ENCODE measurements around the gene AP4S1. TPM values are rescaled to one million over a fixed set of nuclear protein-coding genes. Genes with fewer than 3 reads are reported as not detected.

Gene AP4S1
- total and polyA plus RNA-seq, 11 donors, result 6.4 to 11.9 (median 8.6) TPM

- ATAC-seq (no peak), DNase-seq (no peak)
- Histone ChIP-seq H3K9me3 (no peaks in the 10 kb centered on the region), H3K4me3 (peak within 1 kb of the TSS; percentile 64 to 99 (median 96)), H3K4me1 (peaks cover 3 to 41% (median 24%) of the 10 kb centered on the region in 12 donors), H3K36me3 (peaks cover 0 to 5% (median 0%) of the 10 kb centered on the region in 9 donors), H3K27ac (peak within 1 kb of the TSS; percentile 87 to 100 (median 98)), H3K27me3 (no peaks in the 10 kb centered on the region)
- WGBS, 4 donors, result 0 to 1% (median 0%) methylated on average over 11 to 31 of the region's 31 CpGs
- intact Hi-C loops (cut with DNase I), result loop anchor here in 3 of 10 donors (2.0 to 5.0 kb wide), 3 partner anchors 41 to 45 kb away; no protein-coding TSS in a partner anchor
- TF ChIP-seq POLR2A (IDR thresholded peaks at IDR 0.05), result peak; percentile 10 to 18
- TF ChIP-seq CTCF (IDR thresholded peaks at IDR 0.05), result no peak
Observed at GRCh38 chr14:31026077-31026449, 614 bp downstream of the AP4S1 start, which contains the start of gene STRN3. Gene STRN3 (minus strand): TSS chr14:31026379. CDS start chr14:31026185, 194 bp downstream.

GRCh38 chr14:31026450-31027235 lies 1.2 kb downstream of the AP4S1 start:
- peak overlapping the region; percentile 64 to 99 (median 96) for H3K4me3 ChIP-seq
- ATAC-seq, result peak; percentile 98 to 100 (median 99)
- whole genome bisulfite sequencing, 4 donors, result 0 to 1% (median 1%) methylated on average over 33 to 48 of the region's 48 CpGs
- H3K36me3 ChIP-seq, result peaks cover 0 to 5% (median 0%) of the 10 kb centered on the region in 9 donors
- peak; percentile 97 to 98 (median 97) for DNase-seq
- no peaks in the 10 kb centered on the region for H3K27me3 ChIP-seq
- H3K27ac ChIP-seq, result peak overlapping the region; percentile 87 to 100 (median 98)
- H3K9me3 ChIP-seq, result no peaks in the 10 kb centered on the region
- intact Hi-C loops (cut with DNase I), result loop anchor here in 3 of 10 donors (2.0 to 5.0 kb wide), 3 partner anchors 41 to 46 kb away; no protein-coding TSS in a partner anchor
- peaks cover 3 to 36% (median 23%) of the 10 kb centered on the region in 12 donors for H3K4me1 ChIP-seq
- peak in 1 of 2 donors; percentile 59 for TF ChIP-seq POLR2A (IDR thresholded peaks at IDR 0.05)
- TF ChIP-seq CTCF (IDR thresholded peaks at IDR 0.05), result peak in 3 of 12 donors; percentile 16 to 26 (median 18)

- Histone ChIP-seq H3K27me3 (no peaks in the 10 kb centered on the region), H3K36me3 (no peaks in the 10 kb centered on the region), H3K4me1 (peaks cover 3 to 33% (median 23%) of the 10 kb centered on the region in 12 donors), H3K27ac (peak overlapping the region in 4 of 12 donors; percentile 94 to 100 (median 98)), H3K9me3 (no peaks in the 10 kb centered on the region), H3K4me3 (no peak overlapping the region)
- TF ChIP-seq CTCF (IDR thresholded peaks at IDR 0.05) (no peak), POLR2A (IDR thresholded peaks at IDR 0.05) (no peak)
- ATAC-seq, result no peak
- WGBS, 4 donors, result 94 to 99% (median 97%) methylated on average over 1 of the region's 1 CpG
- DNase-seq, result no peak
- intact Hi-C loops (cut with DNase I), result loop anchor here in 3 of 10 donors (2.0 to 5.0 kb wide), 3 partner anchors 39 to 47 kb away; no protein-coding TSS in a partner anchor
Observed at GRCh38 chr14:31027847-31028246, 2.4 kb downstream of the AP4S1 start.
